GM12878 (cell line): ENCODE measurements around the gene SH3YL1. TPM values are rescaled to one million over a fixed set of nuclear protein-coding genes. Genes with fewer than 3 reads are reported as not detected.

Source experiments
- ATAC-seq: fragments of 200-7000 bp; cut with Tn5 transposase; 3 replicates; pipeline ENCODE4 v1.9.1; 2020; ENCODE audit warnings: mild to moderate bottlenecking, moderate library complexity
- BruUV-seq: library from RNA; stranded (reverse); fragments of 400-500 nt; replicated peaks from 2 replicates; lab custom pipeline; 2021; lab: Mats Ljungman, UMichigan
- CTCF ChIA-PET: fragments of 300-600 bp; sonication (Branson Sonifier 250); formaldehyde crosslinking; extraction: SDS; loops from one replicate; lab custom pipeline; 2021; ENCODE audit warnings: inconsistent platforms; lab: Yijun Ruan, JAX
- POLR2A ChIA-PET: fragments of 350-600 bp; formaldehyde crosslinking; extraction: SDS; loops from one replicate; lab custom pipeline; 2021; ENCODE audit warnings: inconsistent platforms; lab: Charles Lee
- RAD21 ChIA-PET: fragments of 300-600 bp; sonication (Branson Sonifier 250); formaldehyde crosslinking; loops from one replicate; lab custom pipeline; 2023; ENCODE audit warnings: antibody characterized with exemption; ENCODE audit not compliant: unreplicated experiment; lab: Charles Lee
- SMC1A ChIA-PET: fragments of 300-600 bp; sonication (Branson Sonifier 250); formaldehyde crosslinking; loops from one replicate; lab custom pipeline; 2023; ENCODE audit not compliant: unreplicated experiment, uncharacterized antibody; lab: Charles Lee
- DNase-seq: peaks from one replicate; pipeline ENCODE4 v3.0.0-alpha.2; 2011; ENCODE audit warnings: low read depth, low spot score
- FAIRE-seq: peaks from 3 replicates; lab custom pipeline; 2011; peaks lifted over from hg19 to GRCh38; lab: Jason Lieb, UNC
- H2AFZ ChIP-seq: 2 replicates; pipeline ENCODE4 v1.6.0; 2011; ENCODE audit warnings: low read depth, low read length, control low read depth; ENCODE audit not compliant: control insufficient read depth
- H3K27ac ChIP-seq: 2 replicates; pipeline ENCODE4 v1.5.1; 2011; ENCODE audit warnings: control low read depth; ENCODE audit not compliant: control insufficient read depth, insufficient read depth
- H3K27me3 ChIP-seq, 2 experiments: replicated peaks in 1 of 2; 2 replicates each; pipeline versions ENCODE4 v1.6.0 to v1.6.1; 2011; ENCODE audit warnings: low read length in 1 of 2; ENCODE audit not compliant: control insufficient read depth in 2 of 2, insufficient read depth in 2 of 2
- H3K36me3 ChIP-seq, 2 experiments: 2 replicates each; pipeline ENCODE4 v1.5.1; 2011; ENCODE audit warnings: low read length in 1 of 2; ENCODE audit not compliant: control insufficient read depth in 2 of 2, insufficient read depth in 2 of 2
- H3K4me1 ChIP-seq: 2 replicates; pipeline ENCODE4 v1.6.1; 2011; ENCODE audit warnings: mild to moderate bottlenecking, low read length, moderate library complexity, mixed read lengths; ENCODE audit not compliant: control insufficient read depth, insufficient read depth
- H3K4me2 ChIP-seq: 2 replicates; pipeline ENCODE4 v1.6.0; 2011; ENCODE audit warnings: control low read depth; ENCODE audit not compliant: control insufficient read depth, insufficient read depth
- H3K4me3 ChIP-seq: fragments of 200-600 bp; sonication (generic); 2 replicates; pipeline ENCODE4 v1.5.1; 2016
- H3K79me2 ChIP-seq: 2 replicates; pipeline ENCODE4 v1.6.0; 2011; ENCODE audit warnings: low read length; ENCODE audit not compliant: control insufficient read depth, insufficient read depth
- H3K9ac ChIP-seq: 2 replicates; pipeline ENCODE4 v1.8.0; 2011; ENCODE audit warnings: low read length, control low read depth, mixed read lengths; ENCODE audit not compliant: control insufficient read depth, insufficient read depth
- H3K9me3 ChIP-seq: replicated peaks from 3 replicates; pipeline ENCODE4 v1.5.1; 2011; ENCODE audit warnings: mild to moderate bottlenecking, low read length; ENCODE audit not compliant: control insufficient read depth, insufficient read depth
- H4K20me1 ChIP-seq: 2 replicates; pipeline ENCODE4 v1.6.0; 2011; ENCODE audit not compliant: control insufficient read depth, insufficient read depth
- ATF7 ChIP-seq: fragments of 450-650 bp; IDR thresholded peaks from 2 replicates; pipeline ENCODE4 v1.6.1; 2016; ENCODE audit warnings: low read depth, mild to moderate bottlenecking
- ETV6 ChIP-seq, 2 experiments: fragments of 450-650 bp in 1 of 2; IDR thresholded peaks in 1 of 2; conservative IDR thresholded peaks in 1 of 2; 2 replicates each; pipeline ENCODE4 v1.6.1; 2014; ENCODE audit warnings: antibody characterized with exemption in 1 of 2, borderline replicate concordance in 1 of 2, low read depth in 1 of 2, mild to moderate bottlenecking in 1 of 2, moderate library complexity in 1 of 2
- FOXM1 ChIP-seq: IDR thresholded peaks from 2 replicates; pipeline ENCODE4 v1.6.1; 2012; ENCODE audit warnings: low read depth, mild to moderate bottlenecking, inconsistent platforms, low read length, moderate library complexity
- NFXL1 ChIP-seq: fragments of 450-650 bp; IDR thresholded peaks from 2 replicates; pipeline ENCODE4 v1.6.1; 2017; ENCODE audit warnings: antibody characterized with exemption, mild to moderate bottlenecking, borderline replicate concordance
- NR2C2 ChIP-seq: IDR thresholded peaks from 2 replicates; pipeline ENCODE4 v1.6.1; 2011; ENCODE audit warnings: borderline replicate concordance, low read depth; ENCODE audit not compliant: control insufficient read depth, insufficient read length
- POU2F2 ChIP-seq: IDR thresholded peaks from 3 replicates; pipeline ENCODE4 v1.6.1; 2011; ENCODE audit warnings: low read depth, mild to moderate bottlenecking, low read length, borderline replicate concordance
- RAD21 ChIP-seq: IDR thresholded peaks from 2 replicates; pipeline ENCODE4 v1.6.1; 2011; ENCODE audit warnings: mild to moderate bottlenecking, low read depth, low read length, moderate library complexity; ENCODE audit not compliant: insufficient read depth
- RELA ChIP-seq: fragments of 450-650 bp; IDR thresholded peaks from 2 replicates; pipeline ENCODE4 v1.8.0; 2014; ENCODE audit warnings: borderline replicate concordance; ENCODE audit not compliant: partially characterized antibody
- SPI1 ChIP-seq: IDR thresholded peaks from 2 replicates; pipeline ENCODE4 v1.6.1; 2011; ENCODE audit warnings: low read depth, mild to moderate bottlenecking, low read length, moderate library complexity, borderline replicate concordance; ENCODE audit not compliant: insufficient read depth
- SUZ12 ChIP-seq: fragments of 200-600 bp; sonication (generic); IDR thresholded peaks from one replicate; pipeline ENCODE4 v1.6.1; 2018; ENCODE audit warnings: antibody characterized with exemption, mild to moderate bottlenecking; ENCODE audit not compliant: unreplicated experiment
- TARDBP ChIP-seq: IDR thresholded peaks from 2 replicates; pipeline ENCODE4 v1.6.1; 2016; ENCODE audit warnings: borderline replicate concordance
- WGBS: methylation state at CpG from one replicate; pipeline ENCODE4 v1.1.6; 2016; ENCODE audit warnings: low lambda C conversion rate; ENCODE audit not compliant: insufficient replicate concordance, insufficient coverage; ENCODE audit errors: missing lambda C conversion rate; 5-methylcytosine and 5-hydroxymethylcytosine counted together
- in situ Hi-C: fragments of 300-500 bp; cut with MboI; formaldehyde crosslinking; loops from 9 replicates; pipeline ENCODE4 v1.14.3; 2018; ENCODE audit warnings: mixed read lengths
- intact Hi-C: fragments of 100-400 bp; cut with micrococcal nuclease; formaldehyde crosslinking; loops from one replicate; pipeline ENCODE4 v1.14.2; 2022; ENCODE audit not compliant: unreplicated experiment
- polyA plus RNA-seq, 11 experiments: library from polyadenylated mRNA; depleted of rRNA in 4 of 11; unstranded in 6 of 11; stranded (reverse) in 5 of 11; fragments of >200 nt; fragmentation: Nextera tagmentation in 4 of 11; fragmentation: Illumina TruSeq in 1 of 11; extraction: Ambion mirVana in 4 of 11; extraction: Trizol in 1 of 11; gene quantifications; 1 replicate in 1 of 11; 2 replicates in 10 of 11; pipeline versions ENCODE4 v1.2.1 to v1.2.3, GENCODE V29; 2011 to 2016; ENCODE audit warnings: inconsistent platforms in 2 of 11, missing spikeins in 2 of 11, low read depth in 1 of 11
- total RNA-seq, 4 experiments: library from RNA; depleted of rRNA in 3 of 4; stranded (reverse); fragments of >200 nt in 3 of 4; fragmentation: Illumina TruSeq in 1 of 4; extraction: Trizol in 1 of 4; gene quantifications; 2 replicates each; pipeline versions ENCODE4 v1.2.1 to v1.2.3, GENCODE V29; 2013 to 2021

SH3YL1 gene
- total and polyA plus RNA-seq, 10 of the 15 experiments (the other 5 are each of a cell fraction or from before 2014, with no cell fraction given): 12.2 to 22.4 (median 17.2) TPM

DNA sequence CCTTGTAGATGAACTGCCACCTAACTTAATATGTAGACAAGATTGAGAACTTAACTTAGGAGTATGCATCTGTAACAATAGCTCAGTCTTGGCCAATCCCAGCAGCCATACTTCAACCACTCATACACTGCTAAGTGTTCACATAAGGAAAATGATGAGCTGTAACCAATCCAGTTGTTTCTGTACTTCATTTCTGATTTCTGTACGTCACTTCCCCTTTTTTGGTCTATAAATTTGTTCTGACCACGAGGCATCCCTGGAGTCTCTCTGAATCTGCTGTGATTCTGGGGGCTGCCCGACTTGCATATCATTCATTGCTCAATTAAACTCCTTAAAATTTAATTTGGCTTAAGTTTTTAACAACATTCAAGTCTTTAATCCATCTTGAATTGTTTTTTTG lies 6.4 kb downstream of the SH3YL1 start:
- no peak overlapping the region for H3K9ac ChIP-seq
- H3K36me3 ChIP-seq: no peaks in the 10 kb centered on the region
- ChIA-PET CTCF (interaction anchor here (1.0 to 2.7 kb wide), 2 partner anchors 10 to 12 kb away, joined by 3 to 22 read pairs; no protein-coding TSS in a partner anchor), SMC1A (interaction anchor here (1.1 to 2.6 kb wide), 2 partner anchors 11 to 14 kb away, joined by 3 to 13 read pairs; no protein-coding TSS in a partner anchor), RAD21 (no interaction called here), POLR2A (interaction anchor here (1.2 kb wide), 1 partner anchor 8 kb away, joined by 3 read pairs; no protein-coding TSS in a partner anchor)
- DNase-seq (no peak), FAIRE-seq (no peak), ATAC-seq (no peak)
- TF ChIP-seq RELA: no peak
- peak; percentile 61; the same call in 1 of the 2 replicates for TF ChIP-seq SPI1
- no peak for TF ChIP-seq RAD21
- no peaks in the 10 kb centered on the region for H4K20me1 ChIP-seq
- H3K27ac ChIP-seq: no peak overlapping the region
- no peak overlapping the region for H3K4me3 ChIP-seq
- intact Hi-C loops: no loop called here
- H3K4me1 ChIP-seq: no peaks in the 10 kb centered on the region
- in situ Hi-C loops: no loop called here
- H3K27me3 ChIP-seq: no peaks in the 10 kb centered on the region
- no peaks in the 10 kb centered on the region for H3K79me2 ChIP-seq
- WGBS: 53% methylated on average over 3 of the region's 3 CpGs
- no TSS peak for BruUV-seq
- no peak overlapping the region for H2AFZ ChIP-seq
- H3K4me2 ChIP-seq: no peak overlapping the region
- peaks cover 6% of the 10 kb centered on the region; the same call in 1 of the 3 replicates for H3K9me3 ChIP-seq

DNA sequence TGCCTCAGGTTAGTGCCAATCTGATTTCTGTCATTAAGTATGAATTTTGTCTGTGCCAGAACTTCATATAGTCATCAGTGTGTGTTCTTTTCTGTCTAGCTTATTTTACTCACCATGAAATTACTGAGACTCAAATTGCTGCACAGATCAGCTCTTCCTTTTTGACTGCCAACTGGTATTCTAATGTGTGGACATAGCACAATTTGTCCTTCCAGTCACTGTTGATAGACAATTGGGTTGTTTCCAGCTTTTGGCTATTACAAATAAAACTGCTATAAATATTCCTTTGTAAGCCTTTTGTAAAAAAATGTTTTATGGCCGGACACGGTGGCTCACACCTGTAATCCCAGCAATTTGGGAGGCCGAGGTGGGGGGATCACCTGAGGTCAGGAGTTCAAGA lies 7.7 kb downstream of the SH3YL1 start:
- Histone ChIP-seq H3K4me3 (no peak overlapping the region), H3K79me2 (no peaks in the 10 kb centered on the region), H3K9me3 (peaks cover 6% of the 10 kb centered on the region; the same call in 1 of the 3 replicates), H4K20me1 (no peaks in the 10 kb centered on the region), H3K36me3 (no peaks in the 10 kb centered on the region), H3K27me3 (no peaks in the 10 kb centered on the region), H2AFZ (no peak overlapping the region), H3K9ac (no peak overlapping the region), H3K4me2 (no peak overlapping the region), H3K27ac (no peak overlapping the region), H3K4me1 (no peaks in the 10 kb centered on the region)
- POLR2A ChIA-PET: no interaction called here
- SMC1A ChIA-PET: interaction anchor here (2.6 kb wide), 1 partner anchor 9 kb away, joined by 13 read pairs; no protein-coding TSS in a partner anchor
- ATAC-seq (no peak), DNase-seq (no peak), FAIRE-seq (no peak)
- no peak for TF ChIP-seq ATF7
- no peak for TF ChIP-seq TARDBP
- no peak for TF ChIP-seq NFXL1
- TF ChIP-seq SPI1: no peak
- TF ChIP-seq NR2C2: no peak
- TF ChIP-seq FOXM1: no peak
- no peak for TF ChIP-seq POU2F2
- TF ChIP-seq ETV6 (conservative IDR thresholded peaks at IDR 0.05 in 1 of 2, IDR thresholded peaks at IDR 0.05 in 1 of 2; ENCODE audit: borderline replicate concordance in 1 of 2, low read depth in 1 of 2): no peak
- no peak for TF ChIP-seq SUZ12
- BruUV-seq: no TSS peak
- RAD21 ChIA-PET: no interaction called here
- WGBS: 100% methylated on average over 3 of the region's 3 CpGs
- intact Hi-C loops (no loop called here), in situ Hi-C loops (no loop called here)
- CTCF ChIA-PET: interaction anchor here (1.2 to 1.3 kb wide), 2 partner anchors 9 to 20 kb away, joined by 3 to 9 read pairs; no protein-coding TSS in a partner anchor
